ENCODE results near the gene NOC4L.

- TF ChIP-seq, protein P1, sequence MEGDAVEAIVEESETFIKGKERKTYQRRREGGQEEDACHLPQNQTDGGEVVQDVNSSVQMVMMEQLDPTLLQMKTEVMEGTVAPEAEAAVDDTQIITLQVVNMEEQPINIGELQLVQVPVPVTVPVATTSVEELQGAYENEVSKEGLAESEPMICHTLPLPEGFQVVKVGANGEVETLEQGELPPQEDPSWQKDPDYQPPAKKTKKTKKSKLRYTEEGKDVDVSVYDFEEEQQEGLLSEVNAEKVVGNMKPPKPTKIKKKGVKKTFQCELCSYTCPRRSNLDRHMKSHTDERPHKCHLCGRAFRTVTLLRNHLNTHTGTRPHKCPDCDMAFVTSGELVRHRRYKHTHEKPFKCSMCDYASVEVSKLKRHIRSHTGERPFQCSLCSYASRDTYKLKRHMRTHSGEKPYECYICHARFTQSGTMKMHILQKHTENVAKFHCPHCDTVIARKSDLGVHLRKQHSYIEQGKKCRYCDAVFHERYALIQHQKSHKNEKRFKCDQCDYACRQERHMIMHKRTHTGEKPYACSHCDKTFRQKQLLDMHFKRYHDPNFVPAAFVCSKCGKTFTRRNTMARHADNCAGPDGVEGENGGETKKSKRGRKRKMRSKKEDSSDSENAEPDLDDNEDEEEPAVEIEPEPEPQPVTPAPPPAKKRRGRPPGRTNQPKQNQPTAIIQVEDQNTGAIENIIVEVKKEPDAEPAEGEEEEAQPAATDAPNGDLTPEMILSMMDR (IDR thresholded peaks at IDR 0.05), result no peak
- TF ChIP-seq POLR2AphosphoS5 (IDR thresholded peaks at IDR 0.05; ENCODE audit: low read depth, low read length), result no peak
- TF ChIP-seq, protein P2, sequence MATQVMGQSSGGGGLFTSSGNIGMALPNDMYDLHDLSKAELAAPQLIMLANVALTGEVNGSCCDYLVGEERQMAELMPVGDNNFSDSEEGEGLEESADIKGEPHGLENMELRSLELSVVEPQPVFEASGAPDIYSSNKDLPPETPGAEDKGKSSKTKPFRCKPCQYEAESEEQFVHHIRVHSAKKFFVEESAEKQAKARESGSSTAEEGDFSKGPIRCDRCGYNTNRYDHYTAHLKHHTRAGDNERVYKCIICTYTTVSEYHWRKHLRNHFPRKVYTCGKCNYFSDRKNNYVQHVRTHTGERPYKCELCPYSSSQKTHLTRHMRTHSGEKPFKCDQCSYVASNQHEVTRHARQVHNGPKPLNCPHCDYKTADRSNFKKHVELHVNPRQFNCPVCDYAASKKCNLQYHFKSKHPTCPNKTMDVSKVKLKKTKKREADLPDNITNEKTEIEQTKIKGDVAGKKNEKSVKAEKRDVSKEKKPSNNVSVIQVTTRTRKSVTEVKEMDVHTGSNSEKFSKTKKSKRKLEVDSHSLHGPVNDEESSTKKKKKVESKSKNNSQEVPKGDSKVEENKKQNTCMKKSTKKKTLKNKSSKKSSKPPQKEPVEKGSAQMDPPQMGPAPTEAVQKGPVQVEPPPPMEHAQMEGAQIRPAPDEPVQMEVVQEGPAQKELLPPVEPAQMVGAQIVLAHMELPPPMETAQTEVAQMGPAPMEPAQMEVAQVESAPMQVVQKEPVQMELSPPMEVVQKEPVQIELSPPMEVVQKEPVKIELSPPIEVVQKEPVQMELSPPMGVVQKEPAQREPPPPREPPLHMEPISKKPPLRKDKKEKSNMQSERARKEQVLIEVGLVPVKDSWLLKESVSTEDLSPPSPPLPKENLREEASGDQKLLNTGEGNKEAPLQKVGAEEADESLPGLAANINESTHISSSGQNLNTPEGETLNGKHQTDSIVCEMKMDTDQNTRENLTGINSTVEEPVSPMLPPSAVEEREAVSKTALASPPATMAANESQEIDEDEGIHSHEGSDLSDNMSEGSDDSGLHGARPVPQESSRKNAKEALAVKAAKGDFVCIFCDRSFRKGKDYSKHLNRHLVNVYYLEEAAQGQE (IDR thresholded peaks at IDR 0.05; ENCODE audit: insufficient read depth in 1 of 2, low read depth in 2 of 2, low read length in 1 of 2), result no peak
- no peak for TF ChIP-seq TCF7L2 (IDR thresholded peaks at IDR 0.05; ENCODE audit: low read depth, low read length)
- TF ChIP-seq SIN3A (IDR thresholded peaks at IDR 0.05; ENCODE audit: borderline replicate concordance, insufficient read depth, low read depth, low read length), result no peak
These were observed 34.6 kb downstream of the NOC4L start for GRCh38 chr12:132178801-132179401.
